ENCODE measurements around the gene SLX4. TPM values are rescaled to one million over a fixed set of nuclear protein-coding genes. Genes with fewer than 3 reads are reported as not detected.
A peak's percentile ranks its signal among the peaks of the same experiment; 100 is the strongest.

SLX4 gene
- total RNA-seq (8.9 and 9.3 TPM in 2 replicates), polyA plus RNA-seq (2.8 and 2.9 TPM in 2 replicates), polyA minus RNA-seq (3.2 and 5.1 TPM in 2 replicates), Bru-seq, nascent RNA (percentile 45 among the genes with signal in this experiment), BruChase-seq, experiment 1, labeled RNA remaining after a 6-hour chase (percentile 55 among the genes with signal in this experiment), BruChase-seq, experiment 2, labeled RNA remaining after a 2-hour chase (percentile 52 among the genes with signal in this experiment)
- polyA plus RNA-seq (2011; cell fraction: cytosol; rRNA removed), result 1.6 and 2.0 TPM in 2 replicates
- 10.2 and 10.9 TPM in 2 replicates for polyA plus RNA-seq (2011; cell fraction: nucleus; rRNA removed)
- polyA plus RNA-seq (2012), result 3.6 and 4.5 TPM in 2 replicates
- polyA minus RNA-seq (2011; cell fraction: cytosol; rRNA and poly(A)+ RNA removed), result 2.2 TPM
- 6.3 and 7.2 TPM in 2 replicates for polyA minus RNA-seq (2011; cell fraction: nucleus; rRNA and poly(A)+ RNA removed)
- long read RNA-seq, full-length matches to known transcripts, result 1 of 13 reads
- long read RNA-seq, partial matches to known transcripts, result 3 of 13 reads
- long read RNA-seq, other reads (novel, unspliced or antisense), result 9 of 13 reads

- TSS peak; percentile 27 for BruUV-seq (replicated peaks)
- H3K79me2 ChIP-seq (ENCODE audit: control insufficient read depth, insufficient read depth, low read length), result peaks cover 31% of the 10 kb centered on the region
- dilution Hi-C loops (cut with MboI; ENCODE audit: extremely low pct_ligation_motif_present, low sequenced_read_pairs), result no loop called here
These were observed at the start of gene SLX4 for GRCh38 chr16:3611146-3611975. TSS of gene SLX4 (minus strand) at chr16:3611606. CDS start at chr16:3608964, 2,642 bp downstream.

More at GRCh38 chr16:3611146-3611975, at the start of gene SLX4:
- Histone ChIP-seq H3K4me2 (ENCODE audit: insufficient read depth, low read length) (peak within 1 kb of the TSS; percentile 76), H3K27me3 (ENCODE audit: control insufficient read depth in 2 of 2, insufficient read depth in 2 of 2, low read length in 2 of 2) (no peaks in the 10 kb centered on the region), H3K9me1 (replicated peaks; ENCODE audit: control insufficient read depth, extremely low read depth, insufficient read depth, low read length) (peaks cover 3% of the 10 kb centered on the region), H2AFZ (ENCODE audit: low read depth, low read length) (peak within 1 kb of the TSS; percentile 95), H3K4me3 (replicated peaks in 1 of 3; ENCODE audit: insufficient read depth in 1 of 3, low read depth in 1 of 3, low read length in 3 of 3) (peak within 1 kb of the TSS; percentile 62 to 92 (median 85)), H3K27ac (ENCODE audit: insufficient read depth, low read depth, low read length) (peak within 1 kb of the TSS; percentile 65), H3K9me3 (replicated peaks; ENCODE audit: control insufficient read depth, insufficient read depth, low read length) (no peaks in the 10 kb centered on the region), H3K36me3 (ENCODE audit: control insufficient read depth in 2 of 2, extremely low read depth in 1 of 2, insufficient read depth in 2 of 2, low read length in 2 of 2) (no peaks in the 10 kb centered on the region), H3K9ac (replicated peaks; ENCODE audit: extremely low read depth, insufficient read depth, low read length) (peak within 1 kb of the TSS; percentile 74), H4K20me1 (replicated peaks; ENCODE audit: control insufficient read depth, extremely low read depth, insufficient read depth, low read length) (no peaks in the 10 kb centered on the region), H3K4me1 (ENCODE audit: control insufficient read depth, extremely low read depth, insufficient read depth, low read length) (peaks cover 9% of the 10 kb centered on the region)
- no peak for TF ChIP-seq CTCF (IDR thresholded peaks at IDR 0.05; ENCODE audit: extremely low read depth in 1 of 2, insufficient read depth in 1 of 2, low read depth in 1 of 2, low read length in 2 of 2)
- TF ChIP-seq POLR2AphosphoS5 (IDR thresholded peaks at IDR 0.05; ENCODE audit: insufficient read depth, low read depth, low read length), result peak; percentile 86
- TF ChIP-seq POLR2A (IDR thresholded peaks at IDR 0.05; ENCODE audit: low read depth, low read length), result peak; percentile 79
- peak; percentile 91 for DNase-seq (ENCODE audit: low read depth, low spot score)
- CTCF ChIA-PET, result interaction anchor here (1.3 kb wide), 1 partner anchor 84 kb away, joined by 3 read pairs; no protein-coding TSS in a partner anchor
- peak; percentile 81 for FAIRE-seq
- intact Hi-C loops (cut with micrococcal nuclease), result no loop called here
- POLR2A ChIA-PET, result no interaction called here
